ENCODE results near the gene PHLDB1.

DNA sequence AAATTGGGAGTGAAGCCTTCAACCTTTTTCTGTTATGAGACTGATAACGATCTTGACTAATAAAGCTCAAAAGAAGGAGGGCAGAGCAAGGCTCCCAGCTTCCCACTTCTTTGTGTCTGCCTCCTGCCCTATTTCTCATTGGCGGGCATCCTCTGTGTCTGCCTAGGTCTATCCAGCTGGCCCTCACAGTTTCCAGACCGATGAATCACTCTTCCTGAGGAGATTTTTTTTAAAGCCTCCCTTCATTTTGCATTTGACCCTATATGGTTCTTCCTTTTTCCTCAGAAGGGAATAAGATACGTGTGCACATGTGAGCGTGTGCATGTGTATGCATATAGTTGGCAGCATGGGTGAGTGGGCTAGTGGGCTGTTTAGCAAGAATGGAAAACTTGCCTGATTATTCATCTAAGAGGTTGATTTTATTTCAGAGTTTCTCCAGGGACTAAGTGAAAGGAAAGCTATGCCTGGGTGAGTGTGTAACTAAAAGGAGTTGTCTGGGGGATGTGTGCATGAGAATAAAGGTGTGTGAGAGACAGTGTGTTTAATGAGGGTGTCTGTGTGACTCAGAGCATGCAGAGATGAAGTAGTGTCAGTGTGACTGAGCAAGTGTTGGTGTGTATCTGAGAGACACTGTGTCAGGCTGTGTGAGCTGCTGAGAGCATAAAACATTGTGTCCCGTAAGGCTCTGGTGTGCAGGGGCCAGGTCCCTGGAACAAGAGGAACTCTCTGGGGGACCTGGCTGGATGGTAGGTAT is 12.2 kb downstream of the PHLDB1 start:
- TF ChIP-seq, protein P1, sequence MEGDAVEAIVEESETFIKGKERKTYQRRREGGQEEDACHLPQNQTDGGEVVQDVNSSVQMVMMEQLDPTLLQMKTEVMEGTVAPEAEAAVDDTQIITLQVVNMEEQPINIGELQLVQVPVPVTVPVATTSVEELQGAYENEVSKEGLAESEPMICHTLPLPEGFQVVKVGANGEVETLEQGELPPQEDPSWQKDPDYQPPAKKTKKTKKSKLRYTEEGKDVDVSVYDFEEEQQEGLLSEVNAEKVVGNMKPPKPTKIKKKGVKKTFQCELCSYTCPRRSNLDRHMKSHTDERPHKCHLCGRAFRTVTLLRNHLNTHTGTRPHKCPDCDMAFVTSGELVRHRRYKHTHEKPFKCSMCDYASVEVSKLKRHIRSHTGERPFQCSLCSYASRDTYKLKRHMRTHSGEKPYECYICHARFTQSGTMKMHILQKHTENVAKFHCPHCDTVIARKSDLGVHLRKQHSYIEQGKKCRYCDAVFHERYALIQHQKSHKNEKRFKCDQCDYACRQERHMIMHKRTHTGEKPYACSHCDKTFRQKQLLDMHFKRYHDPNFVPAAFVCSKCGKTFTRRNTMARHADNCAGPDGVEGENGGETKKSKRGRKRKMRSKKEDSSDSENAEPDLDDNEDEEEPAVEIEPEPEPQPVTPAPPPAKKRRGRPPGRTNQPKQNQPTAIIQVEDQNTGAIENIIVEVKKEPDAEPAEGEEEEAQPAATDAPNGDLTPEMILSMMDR (IDR thresholded peaks at IDR 0.05; ENCODE audit: low read length): no peak
- TF ChIP-seq EZH2 (IDR thresholded peaks at IDR 0.05; ENCODE audit: borderline replicate concordance, low read length): no peak

All from OCI-LY1 (cell line).